Mammary epithelial cell (primary cell): Measurements from ENCODE around the gene FAM193B.
"Not testable (repeated sequence)": the region's sequence is repeated elsewhere in the genome, so short reads cannot be mapped to it uniquely, and the experiment has no call there.

Experiments
- CTCF ChIP-seq, 2 donors: IDR thresholded peaks in 1 of 2; conservative IDR thresholded peaks in 1 of 2; 2 replicates each; pipeline ENCODE4 v1.5.1; 2011 to 2012; ENCODE audit warnings: inconsistent platforms in 2 of 2, low read length in 2 of 2, mild to moderate bottlenecking in 2 of 2, control low read depth in 1 of 2, low read depth in 1 of 2; ENCODE audit not compliant: insufficient read depth in 1 of 2; ENCODE audit errors: extremely low read depth in 1 of 2
- EZH2 ChIP-seq: IDR thresholded peaks from 2 replicates; pipeline ENCODE4 v1.6.1; 2012; ENCODE audit warnings: low read length, inconsistent platforms, borderline replicate concordance

- not testable (repeated sequence) for TF ChIP-seq CTCF (conservative IDR thresholded peaks at IDR 0.05 in 1 of 2, IDR thresholded peaks at IDR 0.05 in 1 of 2; ENCODE audit: extremely low read depth in 1 of 2, insufficient read depth in 1 of 2, low read depth in 1 of 2, low read length in 2 of 2); EZH2
Measured at GRCh38 chr5:177559446-177559941, 5.1 kb upstream of the FAM193B start.
